PC-3 (cell line): ENCODE data around the gene TXNL4A. TPM values are rescaled to one million over a fixed set of nuclear protein-coding genes. Genes with fewer than 3 reads are reported as not detected.

Source experiments
- ATAC-seq: fragments of 200-7000 bp; cut with Tn5 transposase; 2 replicates; pipeline ENCODE4 v1.9.1; 2020; ENCODE audit warnings: mild to moderate bottlenecking, moderate library complexity
- BruUV-seq: library from RNA; stranded (reverse); fragments of 400-500 nt; replicated peaks from 2 replicates; lab custom pipeline; 2021; lab: Mats Ljungman, UMichigan
- CTCF ChIA-PET: fragments of 300-600 bp; sonication (Branson Sonifier 250); formaldehyde crosslinking; loops from one replicate; lab custom pipeline; 2022; ENCODE audit warnings: antibody characterized with exemption; lab: Charles Lee
- POLR2A ChIA-PET: fragments of 300-600 bp; sonication (Branson Sonifier 250); formaldehyde crosslinking; loops from one replicate; lab custom pipeline; 2022; ENCODE audit warnings: antibody characterized with exemption; ENCODE audit not compliant: unreplicated experiment; lab: Charles Lee
- DNase-seq: peaks from one replicate; pipeline ENCODE4 v3.0.0-alpha.2; 2015
- H2AFZ ChIP-seq: fragments of 300-600 bp; sonication (generic); 2 replicates; pipeline ENCODE4 v1.6.0; 2016; ENCODE audit warnings: antibody characterized with exemption, low read length
- H3F3A ChIP-seq: fragments of 300-600 bp; sonication (generic); one replicate; pipeline ENCODE4 v1.6.0; 2017; ENCODE audit warnings: antibody characterized with exemption, low read length, control low read depth, mild to moderate bottlenecking; ENCODE audit not compliant: unreplicated experiment
- H3K27ac ChIP-seq: fragments of 300-600 bp; sonication (generic); 2 replicates; pipeline ENCODE4 v1.5.1; 2016; ENCODE audit warnings: mild to moderate bottlenecking, low read length
- H3K27me3 ChIP-seq: fragments of 300-600 bp; sonication (generic); 2 replicates; pipeline ENCODE4 v1.6.1; 2016; ENCODE audit warnings: low read length, mixed read lengths
- H3K36me3 ChIP-seq: fragments of 300-600 bp; sonication (generic); 2 replicates; pipeline ENCODE4 v1.6.1; 2016; ENCODE audit warnings: low read depth, mixed run types, low read length, mixed read lengths
- H3K4me1 ChIP-seq: fragments of 300-600 bp; sonication (generic); 2 replicates; pipeline ENCODE4 v1.5.1; 2016; ENCODE audit warnings: low read length; ENCODE audit not compliant: insufficient read depth
- H3K4me2 ChIP-seq: fragments of 300-600 bp; sonication (generic); 2 replicates; pipeline ENCODE4 v1.6.0; 2016; ENCODE audit warnings: low read length
- H3K4me3 ChIP-seq: fragments of 300-600 bp; sonication (generic); 2 replicates; pipeline ENCODE4 v1.5.1; 2016; ENCODE audit warnings: mild to moderate bottlenecking, low read length, mixed read lengths
- H3K79me2 ChIP-seq: fragments of 300-600 bp; sonication (generic); 2 replicates; pipeline ENCODE4 v1.6.1; 2017; ENCODE audit warnings: low read length, mixed read lengths
- H3K9ac ChIP-seq: fragments of 300-600 bp; sonication (generic); 2 replicates; pipeline ENCODE4 v1.6.0; 2016; ENCODE audit warnings: mild to moderate bottlenecking, low read length
- H3K9me2 ChIP-seq: fragments of 300-600 bp; sonication (generic); replicated peaks from 2 replicates; pipeline ENCODE4 v1.6.1; 2016; ENCODE audit warnings: mixed run types, low read length, mixed read lengths
- H3K9me3 ChIP-seq: fragments of 300-600 bp; sonication (generic); 2 replicates; pipeline ENCODE4 v1.6.1; 2016; ENCODE audit warnings: low read length, mixed read lengths
- H4K20me1 ChIP-seq: fragments of 300-600 bp; sonication (generic); 2 replicates; pipeline ENCODE4 v1.6.1; 2016; ENCODE audit warnings: low read length, mixed read lengths
- EZH2 ChIP-seq: fragments of 300-600 bp; sonication (generic); IDR thresholded peaks from one replicate; pipeline ENCODE4 v1.6.1; 2017; ENCODE audit warnings: antibody characterized with exemption, mild to moderate bottlenecking, low read length; ENCODE audit not compliant: unreplicated experiment
- EZH2phosphoT487 ChIP-seq: fragments of 300-600 bp; sonication (generic); IDR thresholded peaks from 2 replicates; pipeline ENCODE4 v1.6.1; 2018; ENCODE audit warnings: mild to moderate bottlenecking, antibody characterized with exemption, low read length, borderline replicate concordance
- intact Hi-C: fragments of 100-400 bp; cut with micrococcal nuclease; formaldehyde crosslinking; loops from 2 replicates; pipeline ENCODE4 v1.9.0; 2023
- total RNA-seq: library from RNA; depleted of rRNA; stranded (reverse); fragments of >200 nt; gene quantifications from 2 replicates; pipeline ENCODE4 v1.2.3, GENCODE V29; 2014
- TF ChIP-seq, protein P1 (sequence below): fragments of 300-600 bp; sonication (generic); conservative IDR thresholded peaks from 2 replicates; pipeline ENCODE4 v1.5.1; 2017; ENCODE audit warnings: antibody characterized with exemption, low read depth, mild to moderate bottlenecking, low read length

Gene TXNL4A
- total RNA-seq, 1 experiment from 2014 or later, result 159 TPM

DNA sequence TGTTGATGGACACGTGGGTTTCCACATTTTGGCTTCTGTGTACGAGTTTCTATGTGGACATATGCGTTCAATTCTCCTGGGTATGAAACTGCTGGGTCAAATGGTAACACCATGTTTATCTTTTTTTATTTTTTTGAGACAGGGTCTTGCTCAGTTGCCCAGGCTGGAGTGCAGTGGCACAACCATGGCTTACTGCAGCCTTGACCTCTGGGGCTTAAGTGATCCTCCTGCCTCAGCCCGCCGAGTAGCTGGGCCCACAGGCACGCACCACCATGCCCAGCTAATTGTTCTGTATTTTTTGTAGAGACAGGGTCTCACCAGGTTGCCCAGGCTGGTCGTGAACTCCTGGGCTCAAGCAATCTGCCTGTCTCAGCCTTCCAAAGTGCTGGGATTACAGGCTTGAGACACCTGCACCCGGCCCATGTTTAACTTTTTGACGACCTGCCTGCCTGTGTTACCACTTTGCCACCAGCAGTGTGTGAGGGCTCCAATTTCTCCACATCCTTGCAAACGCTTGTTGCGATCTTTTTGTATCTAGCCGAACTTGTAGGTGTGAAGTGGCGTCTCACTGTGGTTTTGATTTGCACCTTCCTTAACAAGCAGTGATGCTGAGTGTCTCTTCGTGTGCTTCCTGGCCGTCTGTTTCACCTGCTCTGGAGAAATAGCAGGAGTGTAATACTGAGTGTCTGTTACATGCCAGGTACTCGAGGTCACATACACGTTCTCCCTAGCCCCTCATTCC is 17.0 kb downstream of the TXNL4A start:
- H3K4me2 ChIP-seq, result no peak overlapping the region
- H3K9me2 ChIP-seq, result no peaks in the 10 kb centered on the region
- POLR2A ChIA-PET, result no interaction called here
- intact Hi-C loops, result no loop called here
- no peak for ATAC-seq
- H3K4me1 ChIP-seq, result no peaks in the 10 kb centered on the region
- CTCF ChIA-PET, result no interaction called here
- BruUV-seq, result TSS peak; percentile 8
- no peaks in the 10 kb centered on the region for H3K27me3 ChIP-seq
- peaks cover 37% of the 10 kb centered on the region for H3K79me2 ChIP-seq
- H3K36me3 ChIP-seq, result peaks cover 41% of the 10 kb centered on the region
- H3K27ac ChIP-seq, result no peak overlapping the region
- H2AFZ ChIP-seq, result no peak overlapping the region
- H3K9me3 ChIP-seq, result no peaks in the 10 kb centered on the region
- H3K4me3 ChIP-seq, result no peak overlapping the region
- H3F3A ChIP-seq, result no peaks in the 10 kb centered on the region
- no peak for DNase-seq
- no peaks in the 10 kb centered on the region for H4K20me1 ChIP-seq
- TF ChIP-seq, protein P1, sequence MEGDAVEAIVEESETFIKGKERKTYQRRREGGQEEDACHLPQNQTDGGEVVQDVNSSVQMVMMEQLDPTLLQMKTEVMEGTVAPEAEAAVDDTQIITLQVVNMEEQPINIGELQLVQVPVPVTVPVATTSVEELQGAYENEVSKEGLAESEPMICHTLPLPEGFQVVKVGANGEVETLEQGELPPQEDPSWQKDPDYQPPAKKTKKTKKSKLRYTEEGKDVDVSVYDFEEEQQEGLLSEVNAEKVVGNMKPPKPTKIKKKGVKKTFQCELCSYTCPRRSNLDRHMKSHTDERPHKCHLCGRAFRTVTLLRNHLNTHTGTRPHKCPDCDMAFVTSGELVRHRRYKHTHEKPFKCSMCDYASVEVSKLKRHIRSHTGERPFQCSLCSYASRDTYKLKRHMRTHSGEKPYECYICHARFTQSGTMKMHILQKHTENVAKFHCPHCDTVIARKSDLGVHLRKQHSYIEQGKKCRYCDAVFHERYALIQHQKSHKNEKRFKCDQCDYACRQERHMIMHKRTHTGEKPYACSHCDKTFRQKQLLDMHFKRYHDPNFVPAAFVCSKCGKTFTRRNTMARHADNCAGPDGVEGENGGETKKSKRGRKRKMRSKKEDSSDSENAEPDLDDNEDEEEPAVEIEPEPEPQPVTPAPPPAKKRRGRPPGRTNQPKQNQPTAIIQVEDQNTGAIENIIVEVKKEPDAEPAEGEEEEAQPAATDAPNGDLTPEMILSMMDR, result no peak
- TF ChIP-seq EZH2phosphoT487, result no peak
- no peak for TF ChIP-seq EZH2
- H3K9ac ChIP-seq, result no peak overlapping the region

GRCh38 chr18:79970419-79971133 is 17.8 kb downstream of the TXNL4A start:
- H3F3A ChIP-seq, result no peaks in the 10 kb centered on the region
- intact Hi-C loops, result no loop called here
- H2AFZ ChIP-seq, result no peak overlapping the region
- ChIA-PET POLR2A (no interaction called here), CTCF (no interaction called here)
- BruUV-seq, result no TSS peak
- H3K36me3 ChIP-seq, result peaks cover 35% of the 10 kb centered on the region
- no peaks in the 10 kb centered on the region for H3K9me3 ChIP-seq
- H3K9me2 ChIP-seq, result no peaks in the 10 kb centered on the region
- no peak overlapping the region for H3K9ac ChIP-seq
- no peaks in the 10 kb centered on the region for H4K20me1 ChIP-seq
- TF ChIP-seq, protein P1, result no peak
- TF ChIP-seq EZH2, result no peak
- TF ChIP-seq EZH2phosphoT487, result no peak
- ATAC-seq, result no peak
- H3K4me2 ChIP-seq, result no peak overlapping the region
- peaks cover 36% of the 10 kb centered on the region for H3K79me2 ChIP-seq
- H3K4me1 ChIP-seq, result peaks cover 2% of the 10 kb centered on the region; the same call in 1 of the 2 replicates
- no peak for DNase-seq
- no peak overlapping the region for H3K27ac ChIP-seq
- no peaks in the 10 kb centered on the region for H3K27me3 ChIP-seq
- no peak overlapping the region for H3K4me3 ChIP-seq
